ENCODE results near the gene OR52L1.

Gene OR52L1

DNA sequence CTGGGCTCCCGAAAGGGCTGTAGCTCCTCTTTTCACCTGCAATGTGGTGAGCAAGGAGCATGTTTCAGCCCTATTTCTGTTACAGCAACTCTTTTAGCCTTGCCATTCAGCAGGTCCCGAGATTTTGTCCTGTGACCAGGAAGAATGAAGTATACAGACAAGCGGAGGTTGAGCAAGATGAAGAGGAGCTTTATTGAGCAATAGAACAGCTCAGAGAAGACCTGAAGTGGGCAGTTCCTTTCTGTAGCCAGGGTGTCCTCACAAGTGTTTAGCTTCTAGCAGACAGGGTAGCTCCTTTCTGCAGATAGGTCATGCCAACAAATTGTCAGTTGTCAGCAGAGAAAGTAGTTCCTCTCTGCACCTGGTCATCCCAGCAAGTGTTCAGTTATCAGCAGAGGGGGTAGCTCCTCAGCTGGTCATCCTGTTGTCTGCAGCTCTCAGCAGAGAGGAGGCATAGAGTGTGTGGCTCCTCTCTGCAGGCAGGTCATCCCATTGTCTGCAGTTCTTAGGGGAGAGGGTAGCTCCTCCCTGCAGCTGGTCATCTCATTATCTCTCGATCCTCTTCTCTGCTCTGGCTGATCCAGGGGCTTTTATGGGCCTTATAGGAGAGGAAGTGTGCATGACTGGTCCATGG is 25.4 kb upstream of the OR52L1 start:
- Histone ChIP-seq H3K79me2 (ENCODE audit: low read length) (no peaks in the 10 kb centered on the region), H3K4me1 (ENCODE audit: low read length) (no peaks in the 10 kb centered on the region), H3K27ac (ENCODE audit: low read length) (no peak overlapping the region), H4K20me1 (ENCODE audit: insufficient read depth, low read length) (no peaks in the 10 kb centered on the region), H3K9ac (ENCODE audit: low read length) (no peak overlapping the region), H3K4me2 (ENCODE audit: low read depth, low read length) (no peak overlapping the region), H3K9me3 (replicated peaks; ENCODE audit: insufficient read depth, low read length) (no peaks in the 10 kb centered on the region), H3K9me2 (replicated peaks; ENCODE audit: insufficient read depth, low read length) (no peaks in the 10 kb centered on the region), H2AFZ (ENCODE audit: low read length) (no peak overlapping the region), H3K27me3 (replicated peaks; ENCODE audit: insufficient read depth, low read length) (no peaks in the 10 kb centered on the region), H3F3A (ENCODE audit: insufficient read depth, low read length) (no peaks in the 10 kb centered on the region), H3K4me3 (ENCODE audit: low read length) (no peak overlapping the region), H3K36me3 (replicated peaks; ENCODE audit: insufficient read depth, low read length) (no peaks in the 10 kb centered on the region)
- DNase-seq, result no peak
- no peak for TF ChIP-seq EZH2phosphoT487 (IDR thresholded peaks at IDR 0.05; ENCODE audit: low read length)
- TF ChIP-seq, protein P1, sequence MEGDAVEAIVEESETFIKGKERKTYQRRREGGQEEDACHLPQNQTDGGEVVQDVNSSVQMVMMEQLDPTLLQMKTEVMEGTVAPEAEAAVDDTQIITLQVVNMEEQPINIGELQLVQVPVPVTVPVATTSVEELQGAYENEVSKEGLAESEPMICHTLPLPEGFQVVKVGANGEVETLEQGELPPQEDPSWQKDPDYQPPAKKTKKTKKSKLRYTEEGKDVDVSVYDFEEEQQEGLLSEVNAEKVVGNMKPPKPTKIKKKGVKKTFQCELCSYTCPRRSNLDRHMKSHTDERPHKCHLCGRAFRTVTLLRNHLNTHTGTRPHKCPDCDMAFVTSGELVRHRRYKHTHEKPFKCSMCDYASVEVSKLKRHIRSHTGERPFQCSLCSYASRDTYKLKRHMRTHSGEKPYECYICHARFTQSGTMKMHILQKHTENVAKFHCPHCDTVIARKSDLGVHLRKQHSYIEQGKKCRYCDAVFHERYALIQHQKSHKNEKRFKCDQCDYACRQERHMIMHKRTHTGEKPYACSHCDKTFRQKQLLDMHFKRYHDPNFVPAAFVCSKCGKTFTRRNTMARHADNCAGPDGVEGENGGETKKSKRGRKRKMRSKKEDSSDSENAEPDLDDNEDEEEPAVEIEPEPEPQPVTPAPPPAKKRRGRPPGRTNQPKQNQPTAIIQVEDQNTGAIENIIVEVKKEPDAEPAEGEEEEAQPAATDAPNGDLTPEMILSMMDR (IDR thresholded peaks at IDR 0.05; ENCODE audit: low read length), result no peak
- no peak for TF ChIP-seq EZH2 (optimal IDR thresholded peaks at IDR 0.05; ENCODE audit: low read depth, low read length)

DNA sequence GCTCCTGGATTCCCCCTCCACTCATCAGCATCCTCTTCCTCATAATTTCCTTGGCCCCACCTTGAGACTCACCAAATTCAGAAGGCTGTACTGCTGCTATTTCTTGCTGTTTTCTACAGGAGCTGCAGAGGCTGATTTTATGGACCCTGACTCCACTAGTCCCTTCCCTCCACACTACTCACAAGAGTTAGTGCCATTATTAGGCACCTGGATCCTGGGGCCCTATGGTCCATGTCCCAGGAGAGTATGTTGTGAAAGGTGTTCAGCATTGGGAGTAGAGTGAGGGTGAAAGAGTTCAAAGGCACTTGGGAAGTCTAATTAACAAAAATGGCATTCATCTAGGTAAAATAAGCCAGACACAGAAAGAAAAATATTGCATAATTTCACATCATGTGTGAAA is 20.1 kb upstream of the OR52L1 start, which contains the start of gene OR56A4:
TSS of gene OR56A4 (minus strand) at position 101 of the 400 bp plus-strand sequence. CDS start 3,954 bp downstream, outside the sequence.
- DNase-seq, result no peak
- H4K20me1 ChIP-seq (ENCODE audit: insufficient read depth, low read length), result no peaks in the 10 kb centered on the region

DNA sequence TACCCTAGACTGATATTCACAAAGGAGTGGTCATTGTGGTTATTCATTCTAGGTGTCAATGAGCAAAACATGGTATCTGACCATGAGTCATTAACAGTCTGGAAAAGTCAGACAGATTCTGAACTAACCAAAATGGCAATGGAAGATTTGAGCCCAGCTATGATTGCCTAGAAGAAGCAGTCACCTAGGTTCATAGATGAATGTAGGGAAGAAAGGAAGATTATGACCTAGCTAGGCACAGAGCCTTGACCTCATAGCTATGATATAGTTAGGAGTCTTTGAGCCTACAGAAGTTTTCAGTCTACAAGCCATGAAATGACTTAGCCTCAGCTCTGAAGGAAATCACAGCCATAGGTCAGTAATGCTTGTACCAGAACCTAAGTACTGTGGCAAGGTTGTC is 19.6 kb upstream of the OR52L1 start:
- Histone ChIP-seq H4K20me1 (ENCODE audit: insufficient read depth, low read length) (no peaks in the 10 kb centered on the region), H3K4me2 (ENCODE audit: low read depth, low read length) (no peak overlapping the region), H2AFZ (ENCODE audit: low read length) (no peak overlapping the region), H3F3A (ENCODE audit: insufficient read depth, low read length) (no peaks in the 10 kb centered on the region), H3K9me2 (replicated peaks; ENCODE audit: insufficient read depth, low read length) (no peaks in the 10 kb centered on the region), H3K27ac (ENCODE audit: low read length) (no peak overlapping the region), H3K79me2 (ENCODE audit: low read length) (no peaks in the 10 kb centered on the region), H3K36me3 (replicated peaks; ENCODE audit: insufficient read depth, low read length) (no peaks in the 10 kb centered on the region), H3K4me3 (ENCODE audit: low read length) (no peak overlapping the region), H3K27me3 (replicated peaks; ENCODE audit: insufficient read depth, low read length) (no peaks in the 10 kb centered on the region), H3K4me1 (ENCODE audit: low read length) (no peaks in the 10 kb centered on the region), H3K9me3 (replicated peaks; ENCODE audit: insufficient read depth, low read length) (no peaks in the 10 kb centered on the region), H3K9ac (ENCODE audit: low read length) (no peak overlapping the region)
- DNase-seq, result no peak
- TF ChIP-seq, protein P1 (IDR thresholded peaks at IDR 0.05; ENCODE audit: low read length), result no peak
- TF ChIP-seq EZH2phosphoT487 (IDR thresholded peaks at IDR 0.05; ENCODE audit: low read length) (no peak), EZH2 (optimal IDR thresholded peaks at IDR 0.05; ENCODE audit: low read depth, low read length) (no peak)

More for the DNA sequence above, 20.1 kb upstream of the OR52L1 start, which contains the start of gene OR56A4:
- H3K79me2 ChIP-seq (ENCODE audit: low read length), result no peaks in the 10 kb centered on the region
- no peak for TF ChIP-seq EZH2 (optimal IDR thresholded peaks at IDR 0.05; ENCODE audit: low read depth, low read length)
- TF ChIP-seq, protein P1 (IDR thresholded peaks at IDR 0.05; ENCODE audit: low read length), result no peak
- TF ChIP-seq EZH2phosphoT487 (IDR thresholded peaks at IDR 0.05; ENCODE audit: low read length), result no peak
- H3K36me3 ChIP-seq (replicated peaks; ENCODE audit: insufficient read depth, low read length), result no peaks in the 10 kb centered on the region
- H3K9me3 ChIP-seq (replicated peaks; ENCODE audit: insufficient read depth, low read length), result no peaks in the 10 kb centered on the region
- no peaks in the 10 kb centered on the region for H3K9me2 ChIP-seq (replicated peaks; ENCODE audit: insufficient read depth, low read length)
- no peaks in the 10 kb centered on the region for H3K4me1 ChIP-seq (ENCODE audit: low read length)
- H3K9ac ChIP-seq (ENCODE audit: low read length), result no peak within 1 kb of the TSS
- no peak within 1 kb of the TSS for H2AFZ ChIP-seq (ENCODE audit: low read length)
- H3K27me3 ChIP-seq (replicated peaks; ENCODE audit: insufficient read depth, low read length), result no peaks in the 10 kb centered on the region
- H3F3A ChIP-seq (ENCODE audit: insufficient read depth, low read length), result no peaks in the 10 kb centered on the region
- no peak within 1 kb of the TSS for H3K4me3 ChIP-seq (ENCODE audit: low read length)
- no peak within 1 kb of the TSS for H3K27ac ChIP-seq (ENCODE audit: low read length)
- no peak within 1 kb of the TSS for H3K4me2 ChIP-seq (ENCODE audit: low read depth, low read length)
